GM18498 (cell line): ENCODE measurements around the gene NKAIN2.

Experiments
- ATAC-seq: cut with Tn5 transposase; IDR thresholded peaks from one replicate; pipeline ENCODE4 v1.9.1; 2021; ENCODE audit warnings: mild to moderate bottlenecking, moderate library complexity; ENCODE audit not compliant: unreplicated experiment

The NKAIN2 gene

GRCh38 chr6:123806561-123806960 is 2.9 kb downstream of the NKAIN2 start:
- ATAC-seq, result no peak

- no peak for ATAC-seq
These were observed 4.9 kb downstream of the NKAIN2 start for GRCh38 chr6:123808556-123808955.

- ATAC-seq, result no peak
These were observed 6.5 kb downstream of the NKAIN2 start for GRCh38 chr6:123810214-123810613.

- ATAC-seq, result no peak
These were observed 7.3 kb downstream of the NKAIN2 start for GRCh38 chr6:123810948-123811347.

GRCh38 chr6:123811378-123811777 is 7.7 kb downstream of the NKAIN2 start:
- ATAC-seq, result no peak

- ATAC-seq, result no peak
These were observed 9.0 kb downstream of the NKAIN2 start for GRCh38 chr6:123812621-123813020.

- no peak for ATAC-seq
These were observed 17.4 kb downstream of the NKAIN2 start for GRCh38 chr6:123821112-123821511.

GRCh38 chr6:123829302-123829953 is 25.8 kb downstream of the NKAIN2 start:
- no peak for ATAC-seq

- ATAC-seq, result no peak
These were observed 26.5 kb downstream of the NKAIN2 start for GRCh38 chr6:123830120-123830519.

GRCh38 chr6:123838505-123839234 is 35.0 kb downstream of the NKAIN2 start:
- ATAC-seq, result no peak

GRCh38 chr6:123841067-123841896 is 37.6 kb downstream of the NKAIN2 start:
- ATAC-seq, result no peak

- ATAC-seq, result no peak
These were observed 40.3 kb downstream of the NKAIN2 start for GRCh38 chr6:123844011-123844410.

- ATAC-seq, result no peak
These were observed 44.7 kb downstream of the NKAIN2 start for GRCh38 chr6:123848347-123848746.

- no peak for ATAC-seq
These were observed 45.7 kb downstream of the NKAIN2 start for GRCh38 chr6:123849406-123849805.

- no peak for ATAC-seq
These were observed 46.9 kb downstream of the NKAIN2 start for GRCh38 chr6:123850555-123850954.

- ATAC-seq, result no peak
These were observed 50.5 kb downstream of the NKAIN2 start for GRCh38 chr6:123854201-123854600.

- ATAC-seq, result no peak
These were observed 51.8 kb downstream of the NKAIN2 start for GRCh38 chr6:123855506-123855905.

GRCh38 chr6:123859291-123859690 is 55.6 kb downstream of the NKAIN2 start:
- ATAC-seq, result no peak

- no peak for ATAC-seq
These were observed 65.7 kb downstream of the NKAIN2 start for GRCh38 chr6:123869334-123869733.

- no peak for ATAC-seq
These were observed 70.3 kb downstream of the NKAIN2 start for GRCh38 chr6:123873974-123874373.

- ATAC-seq, result no peak
These were observed 72.1 kb downstream of the NKAIN2 start for GRCh38 chr6:123875784-123876183.

GRCh38 chr6:123879749-123880148 is 76.1 kb downstream of the NKAIN2 start:
- ATAC-seq, result no peak
